Measurements from ENCODE around the gene VAV3. TPM values are rescaled to one million over a fixed set of nuclear protein-coding genes. Genes with fewer than 3 reads are reported as not detected.

VAV3 gene
- total RNA-seq, 4 donors from 2014 or later, result 117 to 239 (median 135) TPM

DNA sequence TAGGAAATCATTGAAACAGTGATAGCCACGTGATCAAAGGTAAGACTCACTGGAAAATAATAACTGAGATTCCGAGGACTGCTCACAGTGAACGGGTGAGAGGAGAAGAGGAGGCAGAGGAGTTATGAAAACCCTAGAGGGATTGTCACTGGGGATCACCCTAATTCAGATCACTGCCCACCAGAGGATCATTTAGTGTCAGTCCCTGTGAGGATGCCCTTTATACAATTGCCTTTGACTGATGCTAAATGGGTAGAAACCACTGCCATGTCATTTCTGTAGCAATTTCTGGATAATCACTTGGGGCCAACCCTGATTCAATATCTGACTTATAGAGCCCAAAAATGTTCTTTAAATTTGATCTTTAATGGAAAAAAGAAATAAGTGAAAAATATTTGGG, 14.1 kb upstream of the VAV3 start:
- WGBS, result 90% methylated on average over 3 of the region's 3 CpGs
- no peaks in the 10 kb centered on the region for H3K36me3 ChIP-seq
- H3K27me3 ChIP-seq, result no peaks in the 10 kb centered on the region
- TF ChIP-seq, protein P1, sequence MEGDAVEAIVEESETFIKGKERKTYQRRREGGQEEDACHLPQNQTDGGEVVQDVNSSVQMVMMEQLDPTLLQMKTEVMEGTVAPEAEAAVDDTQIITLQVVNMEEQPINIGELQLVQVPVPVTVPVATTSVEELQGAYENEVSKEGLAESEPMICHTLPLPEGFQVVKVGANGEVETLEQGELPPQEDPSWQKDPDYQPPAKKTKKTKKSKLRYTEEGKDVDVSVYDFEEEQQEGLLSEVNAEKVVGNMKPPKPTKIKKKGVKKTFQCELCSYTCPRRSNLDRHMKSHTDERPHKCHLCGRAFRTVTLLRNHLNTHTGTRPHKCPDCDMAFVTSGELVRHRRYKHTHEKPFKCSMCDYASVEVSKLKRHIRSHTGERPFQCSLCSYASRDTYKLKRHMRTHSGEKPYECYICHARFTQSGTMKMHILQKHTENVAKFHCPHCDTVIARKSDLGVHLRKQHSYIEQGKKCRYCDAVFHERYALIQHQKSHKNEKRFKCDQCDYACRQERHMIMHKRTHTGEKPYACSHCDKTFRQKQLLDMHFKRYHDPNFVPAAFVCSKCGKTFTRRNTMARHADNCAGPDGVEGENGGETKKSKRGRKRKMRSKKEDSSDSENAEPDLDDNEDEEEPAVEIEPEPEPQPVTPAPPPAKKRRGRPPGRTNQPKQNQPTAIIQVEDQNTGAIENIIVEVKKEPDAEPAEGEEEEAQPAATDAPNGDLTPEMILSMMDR (IDR thresholded peaks at IDR 0.05), result no peak
- TF ChIP-seq POLR2A (IDR thresholded peaks at IDR 0.05) (no peak), POLR2AphosphoS5 (IDR thresholded peaks at IDR 0.05) (no peak), EP300 (IDR thresholded peaks at IDR 0.05) (no peak)
- H3K4me1 ChIP-seq, result no peaks in the 10 kb centered on the region
- DNase-seq (ENCODE audit: low spot score in 2 of 2), result no peak
- H3K27ac ChIP-seq, result no peak overlapping the region
- H3K9me3 ChIP-seq, result no peaks in the 10 kb centered on the region
- no peak overlapping the region for H3K4me3 ChIP-seq

GRCh38 chr1:107976836-107977235, 11.9 kb upstream of the VAV3 start:
- Histone ChIP-seq H3K27ac (no peak overlapping the region), H3K4me3 (no peak overlapping the region), H3K36me3 (no peaks in the 10 kb centered on the region), H3K27me3 (no peaks in the 10 kb centered on the region), H3K4me1 (no peaks in the 10 kb centered on the region), H3K9me3 (no peaks in the 10 kb centered on the region)
- no peak for TF ChIP-seq POLR2A (IDR thresholded peaks at IDR 0.05)
- DNase-seq (ENCODE audit: low spot score in 2 of 2), result no peak
- 87% methylated on average over 3 of the region's 3 CpGs for WGBS

DNA sequence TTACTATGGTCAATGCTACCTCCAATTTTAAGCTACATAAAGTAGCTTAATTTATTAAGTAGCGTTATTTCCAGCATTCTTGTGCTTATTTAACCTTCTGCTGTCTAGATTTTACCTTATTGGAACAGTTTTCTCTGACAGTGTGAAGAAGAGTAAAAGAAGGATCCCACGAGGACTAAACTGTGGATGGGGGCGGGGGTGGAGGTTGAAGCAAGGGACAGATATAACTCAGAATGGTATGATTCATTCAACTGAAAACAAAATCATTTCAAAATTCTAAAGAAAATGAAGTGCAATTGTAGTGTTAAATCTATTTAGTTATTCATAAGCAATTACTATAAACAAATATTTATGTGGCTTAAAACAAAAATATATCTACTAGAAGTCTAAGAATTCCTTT, 11.5 kb upstream of the VAV3 start:
- no peak overlapping the region for H3K27ac ChIP-seq
- no peaks in the 10 kb centered on the region for H3K4me1 ChIP-seq
- no peaks in the 10 kb centered on the region for H3K36me3 ChIP-seq
- no peak for DNase-seq (ENCODE audit: low spot score in 2 of 2)
- no peaks in the 10 kb centered on the region for H3K27me3 ChIP-seq
- TF ChIP-seq, protein P1 (IDR thresholded peaks at IDR 0.05), result no peak
- TF ChIP-seq POLR2AphosphoS5 (IDR thresholded peaks at IDR 0.05), result no peak
- TF ChIP-seq EP300 (IDR thresholded peaks at IDR 0.05), result no peak
- no peak for TF ChIP-seq POLR2A (IDR thresholded peaks at IDR 0.05)
- no peaks in the 10 kb centered on the region for H3K9me3 ChIP-seq
- WGBS, result 78% methylated on average over 3 of the region's 3 CpGs
- H3K4me3 ChIP-seq, result no peak overlapping the region

DNA sequence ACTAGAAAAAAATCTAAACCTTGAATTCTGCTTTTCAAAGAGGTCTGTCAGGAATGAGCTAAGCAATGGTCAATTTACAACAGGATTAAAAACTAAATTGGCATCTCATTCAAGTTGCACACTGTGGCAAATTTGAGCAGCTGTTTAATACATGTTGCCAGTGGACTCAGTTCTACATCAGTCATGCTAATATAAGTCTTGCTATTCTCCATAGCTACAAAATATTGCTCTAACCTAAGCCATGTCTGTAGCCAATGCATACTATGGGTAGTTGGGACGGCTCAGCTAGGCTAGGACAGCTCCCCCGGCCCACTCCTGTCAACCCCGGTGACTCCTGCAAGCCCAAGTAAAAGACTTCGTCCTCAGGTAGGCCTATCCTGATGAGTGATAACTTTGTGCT, 10.9 kb upstream of the VAV3 start:
- Histone ChIP-seq H3K27me3 (no peaks in the 10 kb centered on the region), H3K27ac (no peak overlapping the region), H3K4me1 (no peaks in the 10 kb centered on the region), H3K9me3 (no peaks in the 10 kb centered on the region), H3K4me3 (no peak overlapping the region), H3K36me3 (no peaks in the 10 kb centered on the region)
- TF ChIP-seq, protein P1 (IDR thresholded peaks at IDR 0.05), result no peak
- TF ChIP-seq POLR2AphosphoS5 (IDR thresholded peaks at IDR 0.05) (no peak), POLR2A (IDR thresholded peaks at IDR 0.05) (no peak), EP300 (IDR thresholded peaks at IDR 0.05) (no peak)
- WGBS, result 97% methylated on average over 4 of the region's 4 CpGs
- no peak for DNase-seq (ENCODE audit: low spot score in 2 of 2)

- Histone ChIP-seq H3K4me3 (no peak overlapping the region), H3K4me1 (no peaks in the 10 kb centered on the region), H3K27ac (no peak overlapping the region), H3K36me3 (no peaks in the 10 kb centered on the region), H3K27me3 (no peaks in the 10 kb centered on the region), H3K9me3 (no peaks in the 10 kb centered on the region)
- no peak for TF ChIP-seq POLR2A (IDR thresholded peaks at IDR 0.05)
- no peak for TF ChIP-seq EP300 (IDR thresholded peaks at IDR 0.05)
- TF ChIP-seq POLR2AphosphoS5 (IDR thresholded peaks at IDR 0.05), result no peak
- TF ChIP-seq, protein P1 (IDR thresholded peaks at IDR 0.05), result no peak
- 25% methylated on average over 2 of the region's 2 CpGs for WGBS
- DNase-seq (ENCODE audit: low spot score in 2 of 2), result no peak
Observed at GRCh38 chr1:107974090-107974489, 9.1 kb upstream of the VAV3 start.
